Activated CD4-positive, alpha-beta memory T cell treated with anti-CD3 and anti-CD28 coated beads, Interleukin-2, amount 10 ng/mL, durations not matched to agents 7 days and 5 days (primary cell): ENCODE data around the gene PDGFD. TPM values are rescaled to one million over a fixed set of nuclear protein-coding genes. Genes with fewer than 3 reads are reported as not detected.

Experiments used
- CTCF ChIA-PET: fragments of 350-600 bp; sonication (Branson Sonifier 250); formaldehyde crosslinking; loops from one replicate; lab custom pipeline; 2021; ENCODE audit warnings: antibody characterized with exemption, inconsistent platforms; lab: Charles Lee
- POLR2A ChIA-PET: fragments of 350-600 bp; sonication (Branson Sonifier 250); formaldehyde crosslinking; loops from one replicate; lab custom pipeline; 2021; ENCODE audit warnings: antibody characterized with exemption; lab: Charles Lee
- DNase-seq: peaks from one replicate; pipeline ENCODE4 v3.0.0-alpha.2; 2020
- H3K27ac Mint-ChIP-seq: one replicate; pipeline ENCODE4 v1.8.0; 2021; ENCODE audit warnings: mild to moderate bottlenecking, mixed read lengths
- H3K27me3 Mint-ChIP-seq: one replicate; pipeline ENCODE4 v1.8.0; 2021; ENCODE audit warnings: mixed read lengths
- H3K36me3 Mint-ChIP-seq: one replicate; pipeline ENCODE4 v1.8.0; 2021; ENCODE audit warnings: low read depth, mixed read lengths
- H3K4me1 Mint-ChIP-seq: one replicate; pipeline ENCODE4 v1.8.0; 2021; ENCODE audit warnings: mixed read lengths
- H3K4me3 Mint-ChIP-seq: one replicate; pipeline ENCODE4 v1.8.0; 2021; ENCODE audit warnings: mild to moderate bottlenecking, mixed read lengths
- H3K9me3 Mint-ChIP-seq: one replicate; pipeline ENCODE4 v1.8.0; 2021; ENCODE audit warnings: mixed read lengths
- total RNA-seq, 2 experiments: library from RNA; stranded (reverse); gene quantifications; one replicate each; pipeline ENCODE4 v1.2.3, GENCODE V29; 2021

PDGFD gene
- total RNA-seq, 2 experiments from 2014 or later = not detected

GRCh38 chr11:103907548-103908455 is 256.1 kb downstream of the PDGFD start:
- Mint-ChIP-seq H3K4me1 (no peaks in the 10 kb centered on the region), H3K27me3 (no peaks in the 10 kb centered on the region), H3K9me3 (peaks cover 3% of the 10 kb centered on the region), H3K36me3 (no peaks in the 10 kb centered on the region), H3K27ac (no peak overlapping the region), H3K4me3 (no peak overlapping the region)
- DNase-seq = no peak
- ChIA-PET CTCF (no interaction called here), POLR2A (no interaction called here)

DNA sequence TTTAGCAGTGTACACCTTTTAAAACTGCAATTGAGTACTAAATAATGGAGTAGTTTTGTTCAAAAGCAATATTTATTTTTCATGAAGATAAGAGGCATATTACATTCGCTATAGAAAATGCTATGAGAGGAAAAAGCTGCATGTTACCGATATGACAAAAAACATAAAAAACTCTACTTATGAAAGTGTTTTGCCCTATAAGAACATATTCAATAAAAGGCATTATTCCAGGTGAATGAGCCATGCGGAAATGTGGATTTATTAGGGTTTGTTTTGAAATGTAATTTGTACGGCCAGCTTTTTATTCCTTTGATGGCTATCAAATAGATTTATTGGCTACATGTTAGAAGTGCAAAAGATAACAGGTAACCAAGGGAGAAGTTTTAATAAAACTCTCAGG is 256.8 kb downstream of the PDGFD start:
- CTCF ChIA-PET = no interaction called here
- no peak for DNase-seq
- H3K4me1 Mint-ChIP-seq = no peaks in the 10 kb centered on the region
- no peak overlapping the region for H3K27ac Mint-ChIP-seq
- POLR2A ChIA-PET = no interaction called here
- peaks cover 3% of the 10 kb centered on the region for H3K9me3 Mint-ChIP-seq
- no peaks in the 10 kb centered on the region for H3K27me3 Mint-ChIP-seq
- no peak overlapping the region for H3K4me3 Mint-ChIP-seq
- H3K36me3 Mint-ChIP-seq = no peaks in the 10 kb centered on the region

- CTCF ChIA-PET = no interaction called here
- DNase-seq = no peak
- H3K36me3 Mint-ChIP-seq = no peaks in the 10 kb centered on the region
- POLR2A ChIA-PET = no interaction called here
- H3K27me3 Mint-ChIP-seq = no peaks in the 10 kb centered on the region
- H3K4me1 Mint-ChIP-seq = no peaks in the 10 kb centered on the region
- H3K9me3 Mint-ChIP-seq = no peaks in the 10 kb centered on the region
- H3K4me3 Mint-ChIP-seq = no peak overlapping the region
- H3K27ac Mint-ChIP-seq = no peak overlapping the region
Observed at GRCh38 chr11:103906291-103906867, 257.6 kb downstream of the PDGFD start.

DNA sequence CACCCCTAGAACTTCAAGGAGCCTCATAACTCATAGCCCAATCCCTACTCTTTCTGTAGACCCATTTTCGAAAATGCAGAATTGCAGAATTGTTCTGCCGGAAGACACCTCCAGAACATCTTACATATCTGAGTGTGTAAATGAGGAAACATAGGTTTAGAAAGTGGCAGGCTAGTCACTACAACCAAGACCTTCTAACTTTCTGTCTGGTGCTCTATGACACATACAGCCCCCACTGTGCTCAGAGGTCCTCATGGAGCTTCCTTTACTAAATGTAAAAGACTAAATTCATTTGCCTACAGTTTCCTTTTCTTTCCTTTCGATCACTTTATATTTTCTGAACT is 259.7 kb downstream of the PDGFD start:
- DNase-seq = no peak
- POLR2A ChIA-PET = no interaction called here
- H3K27ac Mint-ChIP-seq = no peak overlapping the region
- CTCF ChIA-PET = no interaction called here
- H3K36me3 Mint-ChIP-seq = no peaks in the 10 kb centered on the region
- no peak overlapping the region for H3K4me3 Mint-ChIP-seq
- H3K27me3 Mint-ChIP-seq = no peaks in the 10 kb centered on the region
- no peaks in the 10 kb centered on the region for H3K4me1 Mint-ChIP-seq
- H3K9me3 Mint-ChIP-seq = no peaks in the 10 kb centered on the region

- DNase-seq = no peak
- ChIA-PET POLR2A (no interaction called here), CTCF (no interaction called here)
- Mint-ChIP-seq H3K36me3 (no peaks in the 10 kb centered on the region), H3K4me3 (no peak overlapping the region), H3K27me3 (no peaks in the 10 kb centered on the region), H3K4me1 (no peaks in the 10 kb centered on the region), H3K9me3 (no peaks in the 10 kb centered on the region), H3K27ac (no peak overlapping the region)
Observed at GRCh38 chr11:103903621-103904323, 260.2 kb downstream of the PDGFD start.

DNA sequence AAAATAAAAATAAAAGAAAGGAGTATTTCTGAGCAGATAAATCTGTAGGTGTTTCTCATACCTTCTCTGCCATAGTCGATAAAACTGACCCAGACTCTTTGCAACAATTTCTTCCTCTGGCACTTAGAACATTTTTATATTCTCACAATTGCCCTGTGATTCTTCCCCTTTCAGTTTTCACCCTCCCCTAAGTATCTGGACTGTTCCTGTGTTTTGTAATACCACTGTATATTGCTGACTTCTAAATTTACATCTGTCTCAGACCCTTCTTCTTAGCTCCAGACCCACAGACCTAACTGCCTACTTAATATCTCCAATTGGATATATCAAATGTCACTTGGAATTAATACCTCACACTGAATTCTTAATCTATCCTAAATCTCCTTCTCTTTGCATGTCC is 261.0 kb downstream of the PDGFD start:
- ChIA-PET CTCF (no interaction called here), POLR2A (no interaction called here)
- Mint-ChIP-seq H3K9me3 (peaks cover 2% of the 10 kb centered on the region), H3K4me3 (no peak overlapping the region), H3K27ac (no peak overlapping the region), H3K36me3 (no peaks in the 10 kb centered on the region), H3K4me1 (no peaks in the 10 kb centered on the region), H3K27me3 (no peaks in the 10 kb centered on the region)
- no peak for DNase-seq

GRCh38 chr11:103901656-103902055 is 262.3 kb downstream of the PDGFD start:
- no peaks in the 10 kb centered on the region for H3K4me1 Mint-ChIP-seq
- POLR2A ChIA-PET = no interaction called here
- CTCF ChIA-PET = no interaction called here
- H3K4me3 Mint-ChIP-seq = no peak overlapping the region
- H3K9me3 Mint-ChIP-seq = peaks cover 2% of the 10 kb centered on the region
- no peak overlapping the region for H3K27ac Mint-ChIP-seq
- H3K27me3 Mint-ChIP-seq = no peaks in the 10 kb centered on the region
- no peaks in the 10 kb centered on the region for H3K36me3 Mint-ChIP-seq
- no peak for DNase-seq

DNA sequence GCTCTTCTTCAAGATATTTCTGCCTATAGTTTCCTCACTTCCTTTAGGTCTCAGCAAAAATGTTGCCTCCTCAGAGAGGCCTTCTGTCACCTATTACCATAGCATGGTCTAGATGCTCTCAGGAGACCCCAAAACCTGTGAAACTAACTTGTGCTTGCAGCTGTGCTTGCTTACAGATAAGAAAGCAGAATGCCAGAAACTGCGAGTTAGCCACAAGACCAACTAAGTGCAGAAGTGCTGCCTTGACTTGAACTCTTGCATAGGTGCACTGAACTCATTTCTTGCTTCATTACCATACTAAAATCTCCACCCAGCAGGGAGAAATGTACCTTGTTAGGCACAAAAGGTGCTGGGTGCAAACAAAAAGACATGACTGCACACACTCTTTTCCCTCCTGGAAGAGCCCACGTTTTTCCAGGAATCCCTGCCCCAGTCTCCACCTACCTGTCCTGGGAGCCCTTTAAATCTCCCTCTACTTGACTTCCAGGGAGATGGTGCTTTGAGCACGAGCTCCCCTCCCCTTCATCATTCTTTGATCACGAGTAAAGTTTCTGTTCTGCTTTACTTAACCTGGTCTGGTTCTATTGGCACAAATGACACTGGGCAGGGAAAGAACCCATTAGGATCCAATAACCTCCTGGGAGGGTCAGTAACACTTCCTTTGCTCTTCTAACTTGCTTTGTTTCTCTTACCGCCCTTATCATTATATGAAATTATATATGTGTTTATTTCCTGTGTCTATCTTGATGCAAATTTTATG is 265.2 kb downstream of the PDGFD start:
- H3K4me3 Mint-ChIP-seq = no peak overlapping the region
- H3K27me3 Mint-ChIP-seq = no peaks in the 10 kb centered on the region
- no peaks in the 10 kb centered on the region for H3K4me1 Mint-ChIP-seq
- no peak for DNase-seq
- ChIA-PET CTCF (no interaction called here), POLR2A (no interaction called here)
- H3K27ac Mint-ChIP-seq = no peak overlapping the region
- no peaks in the 10 kb centered on the region for H3K36me3 Mint-ChIP-seq
- peaks cover 2% of the 10 kb centered on the region for H3K9me3 Mint-ChIP-seq

- H3K36me3 Mint-ChIP-seq = no peaks in the 10 kb centered on the region
- peaks cover 2% of the 10 kb centered on the region for H3K9me3 Mint-ChIP-seq
- DNase-seq = no peak
- no peaks in the 10 kb centered on the region for H3K27me3 Mint-ChIP-seq
- no peaks in the 10 kb centered on the region for H3K4me1 Mint-ChIP-seq
- ChIA-PET CTCF (no interaction called here), POLR2A (no interaction called here)
- no peak overlapping the region for H3K4me3 Mint-ChIP-seq
- H3K27ac Mint-ChIP-seq = no peak overlapping the region
Observed at GRCh38 chr11:103898065-103898464, 265.9 kb downstream of the PDGFD start.

- H3K36me3 Mint-ChIP-seq = no peaks in the 10 kb centered on the region
- H3K9me3 Mint-ChIP-seq = peaks cover 2% of the 10 kb centered on the region
Observed at GRCh38 chr11:103897160-103897936, 266.6 kb downstream of the PDGFD start.

GRCh38 chr11:103895106-103895505 is 268.8 kb downstream of the PDGFD start:
- no peak overlapping the region for H3K4me3 Mint-ChIP-seq
- H3K4me1 Mint-ChIP-seq = no peaks in the 10 kb centered on the region
- DNase-seq = no peak
- no peaks in the 10 kb centered on the region for H3K27me3 Mint-ChIP-seq
- ChIA-PET CTCF (no interaction called here), POLR2A (no interaction called here)
- H3K36me3 Mint-ChIP-seq = no peaks in the 10 kb centered on the region
- no peak overlapping the region for H3K27ac Mint-ChIP-seq
- peaks cover 2% of the 10 kb centered on the region for H3K9me3 Mint-ChIP-seq

More at GRCh38 chr11:103897160-103897936, 266.6 kb downstream of the PDGFD start:
- H3K4me1 Mint-ChIP-seq = no peaks in the 10 kb centered on the region
- ChIA-PET CTCF (no interaction called here), POLR2A (no interaction called here)
- DNase-seq = no peak
- H3K27me3 Mint-ChIP-seq = no peaks in the 10 kb centered on the region
- H3K27ac Mint-ChIP-seq = no peak overlapping the region
- no peak overlapping the region for H3K4me3 Mint-ChIP-seq

DNA sequence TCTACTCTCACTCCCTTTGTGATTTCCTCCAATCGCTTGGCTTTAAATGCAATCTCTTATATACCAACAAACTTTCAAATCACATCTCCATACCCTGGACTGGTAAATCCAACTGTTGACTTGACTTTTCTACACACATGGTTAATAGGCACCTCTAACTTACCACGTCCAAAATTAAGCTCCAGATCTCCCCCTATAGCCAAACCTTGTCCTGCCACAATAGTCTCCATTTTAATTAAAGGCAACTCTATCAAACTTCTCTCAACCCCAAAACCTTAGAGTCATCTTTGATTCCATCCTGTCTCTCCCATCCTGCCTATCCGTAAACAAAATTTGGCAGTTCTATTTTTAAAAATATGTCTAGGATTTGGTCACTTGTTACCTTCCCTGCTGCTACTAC is 269.3 kb downstream of the PDGFD start:
- Mint-ChIP-seq H3K27ac (no peak overlapping the region), H3K4me1 (no peaks in the 10 kb centered on the region), H3K27me3 (no peaks in the 10 kb centered on the region), H3K36me3 (no peaks in the 10 kb centered on the region), H3K9me3 (peaks cover 2% of the 10 kb centered on the region), H3K4me3 (no peak overlapping the region)
- no peak for DNase-seq
- POLR2A ChIA-PET = no interaction called here
- CTCF ChIA-PET = no interaction called here
